HG02970 (cell line): ENCODE results near the gene LRPAP1.
"Not testable (repeated sequence)": the region's sequence is repeated elsewhere in the genome, so short reads cannot be mapped to it uniquely, and the experiment has no call there.

Source experiments
- ATAC-seq: cut with Tn5 transposase; IDR thresholded peaks from one replicate; pipeline ENCODE4 v1.9.1; 2021; ENCODE audit warnings: mild to moderate bottlenecking, moderate library complexity, moderate number of reproducible peaks; ENCODE audit not compliant: unreplicated experiment, low FRiP score

Gene LRPAP1

DNA sequence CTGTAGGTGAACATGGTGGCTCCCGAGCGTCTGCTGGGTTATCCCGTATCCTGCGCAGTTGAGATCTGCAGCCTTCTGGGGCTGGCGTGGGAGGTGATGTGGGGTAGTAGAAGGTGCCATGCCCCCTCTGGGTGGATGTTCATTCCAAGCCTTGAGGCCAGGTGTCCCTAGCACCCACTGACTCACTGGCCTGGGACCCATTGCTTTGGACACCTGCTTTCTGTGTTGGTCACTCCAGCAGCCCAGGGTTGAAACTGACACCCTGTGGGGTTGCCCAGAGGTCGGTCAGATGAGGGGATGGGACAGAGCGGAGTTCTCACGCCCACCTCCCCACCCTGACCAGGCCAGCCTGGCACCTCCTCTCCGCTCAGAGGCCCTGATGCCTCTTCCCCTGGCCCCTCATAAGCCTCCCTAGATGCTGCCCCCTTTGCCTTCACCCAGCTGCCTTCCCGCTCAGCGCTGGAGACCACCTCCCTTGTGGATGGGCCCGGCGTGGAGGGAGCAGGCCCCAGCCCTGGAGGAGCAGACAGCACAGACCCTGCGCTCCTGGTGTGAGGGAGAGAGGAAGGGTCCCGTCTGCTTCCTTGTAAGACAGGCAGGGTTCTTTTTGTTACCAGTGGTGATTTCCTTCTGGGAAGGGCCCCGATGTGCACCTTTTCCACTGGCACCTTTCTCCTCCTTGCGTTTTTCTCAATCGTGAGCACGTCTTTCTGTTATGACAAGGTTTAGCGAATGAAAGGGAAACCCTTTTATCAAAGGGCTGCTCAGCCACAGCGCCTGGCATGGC, 67.1 kb downstream of the LRPAP1 start:
- ATAC-seq = no peak

- no peak for ATAC-seq
These were observed 67.8 kb downstream of the LRPAP1 start for GRCh38 chr4:3464349-3464905.

- no peak for ATAC-seq
These were observed 68.5 kb downstream of the LRPAP1 start for GRCh38 chr4:3463556-3464348.

- no peak for ATAC-seq
These were observed 69.3 kb downstream of the LRPAP1 start, which contains the start of gene DOK7 for GRCh38 chr4:3462790-3463415. Gene DOK7, plus strand, starts transcription at chr4:3463306. Its CDS starts 70 bp downstream, at chr4:3463376.

- no peak for ATAC-seq
These were observed 69.9 kb downstream of the LRPAP1 start for GRCh38 chr4:3462321-3462789.

GRCh38 chr4:3461515-3462291, 70.5 kb downstream of the LRPAP1 start:
- ATAC-seq = no peak

DNA sequence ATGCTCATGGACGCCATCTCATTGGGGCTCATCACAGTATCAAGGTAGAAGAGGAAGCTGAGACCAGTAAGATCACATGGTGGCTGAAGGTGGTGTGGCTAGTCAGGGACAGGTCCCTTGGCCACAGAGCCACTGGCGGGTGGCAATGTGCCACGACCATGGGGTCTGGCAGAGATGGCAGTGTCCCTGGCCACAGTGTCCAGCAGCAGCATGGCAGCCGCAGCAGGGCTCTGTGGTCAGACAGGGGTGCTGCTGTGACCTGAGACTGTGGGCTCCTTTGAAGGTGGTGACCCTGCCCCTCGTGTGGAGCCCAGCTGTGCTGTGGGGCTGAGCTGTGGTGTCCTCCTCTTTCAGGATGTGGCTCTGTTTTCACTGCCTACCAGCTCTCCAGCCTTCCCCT, 71.3 kb downstream of the LRPAP1 start:
- ATAC-seq = no peak

DNA sequence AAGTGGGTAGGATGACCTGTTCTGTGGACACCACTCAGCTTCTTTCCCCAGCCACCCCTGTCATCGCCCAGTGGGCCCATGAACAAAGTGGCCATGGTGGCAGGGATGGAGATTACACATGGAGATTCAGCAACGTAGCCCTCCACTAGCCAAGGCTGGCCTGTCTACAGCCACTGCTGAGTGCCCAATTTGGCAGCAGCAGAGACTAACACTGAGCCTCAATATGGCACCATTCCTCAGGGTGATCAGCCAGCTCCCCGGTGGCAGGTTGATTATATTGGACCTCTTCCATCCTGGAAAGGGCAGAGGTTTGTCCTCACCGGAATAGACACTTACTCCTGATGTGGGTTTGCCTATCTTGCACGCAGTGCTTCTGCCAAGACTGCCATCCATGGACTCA, 73.1 kb downstream of the LRPAP1 start:
- not testable (repeated sequence) for ATAC-seq

DNA sequence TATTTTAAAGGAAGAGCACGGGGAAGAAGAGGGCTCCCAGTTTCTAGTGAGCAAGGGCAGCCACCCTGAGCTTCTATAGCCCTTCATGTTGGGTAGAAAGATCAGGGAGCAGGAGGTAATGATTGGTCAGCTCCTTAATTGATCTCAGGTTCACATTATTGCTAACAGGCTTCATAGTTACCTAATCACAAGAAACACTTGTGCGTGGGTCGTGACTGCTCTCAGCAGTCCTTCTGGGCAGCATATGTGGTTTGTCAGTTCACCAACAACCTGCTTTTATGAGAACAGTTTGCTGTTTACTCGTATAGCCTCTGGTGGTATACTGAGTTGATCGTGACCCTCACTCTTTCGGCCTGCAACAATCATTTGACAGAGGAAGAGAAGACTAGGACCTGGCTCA, 73.9 kb downstream of the LRPAP1 start:
- no peak for ATAC-seq

GRCh38 chr4:3455596-3455995, 76.6 kb downstream of the LRPAP1 start:
- ATAC-seq = not testable (repeated sequence)
